ENCODE data around the gene CEP95.

The CEP95 gene

DNA sequence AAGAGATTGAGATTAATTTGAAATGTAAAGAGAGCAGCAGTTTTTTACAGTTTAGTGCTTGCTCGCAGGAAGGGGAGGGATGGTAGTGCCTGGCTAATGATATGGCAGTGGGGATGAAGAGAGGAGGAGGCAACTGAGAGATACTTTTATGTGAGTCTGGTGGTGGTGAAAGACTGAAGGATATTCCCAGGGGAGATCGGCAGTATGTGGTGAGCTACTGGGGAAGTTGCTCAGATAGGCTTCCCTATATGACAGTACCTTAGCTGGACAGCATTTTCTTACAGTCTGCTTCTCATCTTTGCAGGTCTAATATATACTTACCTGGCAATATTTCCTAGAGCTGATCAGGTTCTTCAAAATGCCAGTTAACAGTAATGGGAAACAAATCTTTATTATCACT, 8.6 kb downstream of the CEP95 start:
- DNase-seq = no peak
- Histone ChIP-seq H3K9me3 (no peaks in the 10 kb centered on the region), H3K4me3 (no peak overlapping the region), H3K27ac (no peak overlapping the region), H3K27me3 (no peaks in the 10 kb centered on the region), H3K4me1 (no peaks in the 10 kb centered on the region), H3K36me3 (peaks cover 80 to 95% (median 84%) of the 10 kb centered on the region in 3 donors)
- intact Hi-C loops (cut with DNase I; ENCODE audit: low total_unique reads) = no loop called here
- no peak for TF ChIP-seq CTCF (IDR thresholded peaks at IDR 0.05)

DNA sequence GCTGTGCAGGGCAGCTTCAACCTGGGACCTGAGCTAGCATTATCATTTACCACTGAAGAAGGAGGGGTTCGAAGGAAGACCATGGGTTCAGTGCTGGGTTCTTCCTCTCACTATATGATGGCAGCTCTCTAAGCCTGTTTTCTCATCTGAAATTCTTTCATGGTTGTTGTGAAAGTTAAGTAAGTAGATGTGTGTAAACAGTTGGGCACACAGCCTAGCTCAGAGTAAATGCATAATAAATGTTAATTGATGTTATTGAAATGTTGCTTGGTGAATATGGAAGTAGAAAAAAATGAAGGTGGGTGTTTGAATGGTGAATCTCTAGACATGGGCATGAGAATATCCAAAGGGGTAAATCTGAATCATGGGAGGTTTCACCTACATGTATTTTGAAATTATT, 9.1 kb downstream of the CEP95 start:
- Histone ChIP-seq H3K9me3 (no peaks in the 10 kb centered on the region), H3K4me3 (no peak overlapping the region), H3K27ac (no peak overlapping the region), H3K4me1 (no peaks in the 10 kb centered on the region), H3K36me3 (peaks cover 80 to 95% (median 84%) of the 10 kb centered on the region in 3 donors), H3K27me3 (no peaks in the 10 kb centered on the region)
- DNase-seq = no peak
- intact Hi-C loops (cut with DNase I; ENCODE audit: low total_unique reads) = no loop called here
- no peak for TF ChIP-seq CTCF (IDR thresholded peaks at IDR 0.05)

- no peaks in the 10 kb centered on the region for H3K9me3 ChIP-seq
- no peak for TF ChIP-seq CTCF (IDR thresholded peaks at IDR 0.05)
- H3K36me3 ChIP-seq = peaks cover 86 to 97% (median 93%) of the 10 kb centered on the region in 3 donors
- intact Hi-C loops (cut with DNase I; ENCODE audit: low total_unique reads) = no loop called here
- no peaks in the 10 kb centered on the region for H3K4me1 ChIP-seq
- H3K4me3 ChIP-seq = no peak overlapping the region
- H3K27ac ChIP-seq = no peak overlapping the region
- DNase-seq = no peak
- no peaks in the 10 kb centered on the region for H3K27me3 ChIP-seq
These were observed 12.8 kb downstream of the CEP95 start for GRCh38 chr17:64519601-64520000.

GRCh38 chr17:64520359-64520758, 13.6 kb downstream of the CEP95 start:
- no peak overlapping the region for H3K4me3 ChIP-seq
- no peaks in the 10 kb centered on the region for H3K4me1 ChIP-seq
- H3K9me3 ChIP-seq = no peaks in the 10 kb centered on the region
- H3K27ac ChIP-seq = no peak overlapping the region
- no peak for TF ChIP-seq CTCF (IDR thresholded peaks at IDR 0.05)
- peaks cover 86 to 98% (median 95%) of the 10 kb centered on the region in 3 donors for H3K36me3 ChIP-seq
- H3K27me3 ChIP-seq = no peaks in the 10 kb centered on the region
- DNase-seq = no peak
- intact Hi-C loops (cut with DNase I; ENCODE audit: low total_unique reads) = no loop called here

- Histone ChIP-seq H3K36me3 (peaks cover 98% of the 10 kb centered on the region in 3 donors), H3K4me3 (no peak overlapping the region), H3K27ac (no peak overlapping the region), H3K4me1 (peaks cover 0 to 4% (median 0%) of the 10 kb centered on the region in 4 donors), H3K9me3 (no peaks in the 10 kb centered on the region), H3K27me3 (no peaks in the 10 kb centered on the region)
- no peak for DNase-seq
- intact Hi-C loops (cut with DNase I; ENCODE audit: low total_unique reads) = no loop called here
- no peak for TF ChIP-seq CTCF (IDR thresholded peaks at IDR 0.05)
These were observed 21.1 kb downstream of the CEP95 start for GRCh38 chr17:64527914-64528313.

DNA sequence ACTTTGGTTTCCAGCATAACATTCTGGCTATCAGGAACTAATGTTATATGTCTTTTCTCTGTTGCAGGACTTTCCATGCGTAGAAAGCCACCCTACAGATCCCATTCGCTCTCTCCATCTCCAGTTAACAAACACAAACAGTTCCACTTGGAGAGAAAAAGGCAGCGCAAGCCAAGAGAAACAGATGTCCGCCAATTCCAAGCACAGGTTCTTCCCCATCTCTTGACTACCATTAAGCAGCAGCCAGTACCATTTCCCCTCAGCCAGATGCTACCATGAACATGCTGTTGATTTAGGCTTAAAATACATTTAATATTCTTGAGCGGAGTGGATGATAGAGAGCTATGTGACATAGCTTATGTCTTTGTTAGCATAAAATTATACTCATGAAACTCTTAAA, 22.4 kb downstream of the CEP95 start:
- peaks cover 98% of the 10 kb centered on the region in 3 donors for H3K36me3 ChIP-seq
- TF ChIP-seq CTCF (IDR thresholded peaks at IDR 0.05) = no peak
- H3K27ac ChIP-seq = no peak overlapping the region
- H3K4me1 ChIP-seq = peaks cover 0 to 4% (median 0%) of the 10 kb centered on the region in 4 donors
- H3K9me3 ChIP-seq = no peaks in the 10 kb centered on the region
- intact Hi-C loops (cut with DNase I; ENCODE audit: low total_unique reads) = no loop called here
- H3K4me3 ChIP-seq = no peak overlapping the region
- H3K27me3 ChIP-seq = no peaks in the 10 kb centered on the region
- DNase-seq = no peak

Data from tibial artery (tissue), 4 donors.